Measurements from ENCODE around the gene PKD1L1. TPM values are rescaled to one million over a fixed set of nuclear protein-coding genes. Genes with fewer than 3 reads are reported as not detected.

Gene PKD1L1
- total RNA-seq, 2 experiments from 2014 or later, result 0.02 to 0.05 TPM

DNA sequence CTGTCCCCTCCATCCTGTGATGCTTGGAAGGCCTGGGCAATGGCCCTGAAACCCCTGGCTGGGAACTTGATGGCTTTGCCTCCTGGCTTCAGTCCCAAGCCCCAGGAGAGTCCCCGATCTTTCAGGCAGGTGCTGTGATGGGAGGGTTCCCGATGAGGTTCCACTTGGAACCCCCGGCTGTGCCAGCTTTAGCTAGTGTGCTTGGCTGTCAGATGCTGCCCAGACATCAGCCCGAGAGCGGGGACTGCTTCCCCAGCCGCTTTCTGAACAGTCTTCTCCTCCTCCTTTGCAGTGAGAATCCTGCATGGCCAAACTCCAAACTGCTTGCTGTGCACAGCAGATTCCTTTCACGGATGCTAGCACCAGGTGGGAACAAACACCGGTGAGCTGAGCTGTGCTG, 58.1 kb downstream of the PKD1L1 start:
- no peaks in the 10 kb centered on the region for H3K4me1 Mint-ChIP-seq (ENCODE audit: low read depth)
- intact Hi-C loops (cut with micrococcal nuclease), result no loop called here
- no peak for DNase-seq
- CTCF ChIA-PET, result no interaction called here
- no peaks in the 10 kb centered on the region for H3K36me3 Mint-ChIP-seq (ENCODE audit: low read depth)
- no peaks in the 10 kb centered on the region for H3K27me3 Mint-ChIP-seq (ENCODE audit: low read depth)
- H3K9me3 Mint-ChIP-seq, result no peaks in the 10 kb centered on the region
- H3K4me3 Mint-ChIP-seq, result no peak overlapping the region
- H3K27ac Mint-ChIP-seq, result no peak overlapping the region

DNA sequence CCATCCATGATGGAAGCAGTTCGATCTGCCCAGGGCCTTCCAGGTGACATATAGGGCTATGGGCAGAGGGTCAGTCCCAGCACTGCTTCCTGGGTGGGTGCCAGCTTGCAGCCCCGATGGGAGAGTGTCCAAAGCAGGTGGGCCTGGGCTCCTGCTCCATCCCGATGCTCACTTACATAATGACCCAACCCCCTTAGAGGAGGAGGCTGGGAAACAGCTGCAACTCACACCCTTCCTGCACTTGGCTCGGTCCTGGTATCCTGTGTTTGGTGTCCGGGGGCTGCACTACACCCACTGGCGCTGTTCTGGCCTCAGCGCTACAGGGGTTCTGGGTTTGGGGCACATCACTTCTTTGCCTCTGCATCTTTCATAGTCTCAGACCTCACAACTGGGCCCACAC, 58.5 kb downstream of the PKD1L1 start:
- CTCF ChIA-PET, result no interaction called here
- Mint-ChIP-seq H3K9me3 (no peaks in the 10 kb centered on the region), H3K27me3 (ENCODE audit: low read depth) (no peaks in the 10 kb centered on the region), H3K4me3 (no peak overlapping the region), H3K36me3 (ENCODE audit: low read depth) (no peaks in the 10 kb centered on the region), H3K27ac (no peak overlapping the region), H3K4me1 (ENCODE audit: low read depth) (no peaks in the 10 kb centered on the region)
- intact Hi-C loops (cut with micrococcal nuclease), result no loop called here
- DNase-seq, result no peak

DNA sequence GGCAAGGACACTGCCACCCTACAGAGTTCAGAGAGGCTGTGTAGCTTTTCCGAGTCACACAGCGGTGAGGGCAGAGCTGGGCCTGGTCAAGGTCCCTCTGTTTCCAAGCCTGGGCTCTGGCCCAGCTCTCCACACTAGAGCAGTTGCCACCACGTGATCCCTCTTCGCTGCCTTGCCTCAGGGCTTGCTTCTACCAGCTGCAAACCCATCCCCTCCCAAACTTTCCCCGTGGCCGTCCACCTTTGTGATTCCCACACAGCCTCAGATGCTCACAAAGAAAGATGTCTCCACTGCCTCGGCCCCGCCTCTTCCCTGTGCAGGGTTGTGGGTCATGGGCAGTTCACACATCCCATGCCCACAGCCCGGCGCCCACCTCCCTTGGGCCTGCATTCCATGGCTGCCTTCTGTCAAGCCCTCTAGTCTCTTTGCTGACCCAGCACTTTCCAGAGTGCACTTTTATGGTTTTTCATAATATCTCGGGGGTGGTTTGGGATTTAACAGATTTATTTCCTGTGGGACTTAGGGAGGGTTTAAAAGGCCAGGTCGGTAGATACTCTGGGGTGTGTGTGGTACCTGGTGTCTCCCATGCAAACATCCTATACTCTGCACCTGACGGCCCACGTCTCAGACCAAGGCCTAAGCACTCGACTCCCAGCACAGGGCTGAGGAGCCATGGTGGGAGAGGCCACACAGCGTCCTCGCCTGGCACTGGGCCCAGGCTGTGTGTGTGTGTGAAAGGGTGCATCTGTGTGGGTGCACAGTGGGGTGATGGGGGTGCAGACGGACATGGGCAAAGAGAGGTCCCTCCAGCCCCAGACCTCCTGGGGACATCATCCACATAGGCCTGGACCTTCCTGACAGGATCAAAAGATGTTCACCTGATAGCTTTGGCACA, 59.6 kb downstream of the PKD1L1 start:
- H3K36me3 Mint-ChIP-seq (ENCODE audit: low read depth), result no peaks in the 10 kb centered on the region
- H3K4me3 Mint-ChIP-seq, result no peak overlapping the region
- H3K9me3 Mint-ChIP-seq, result no peaks in the 10 kb centered on the region
- intact Hi-C loops (cut with micrococcal nuclease), result no loop called here
- no peak overlapping the region for H3K27ac Mint-ChIP-seq
- CTCF ChIA-PET, result interaction anchor here (1.3 kb wide), 1 partner anchor 14 kb away, joined by 3 read pairs; no protein-coding TSS in a partner anchor
- no peaks in the 10 kb centered on the region for H3K4me1 Mint-ChIP-seq (ENCODE audit: low read depth)
- no peaks in the 10 kb centered on the region for H3K27me3 Mint-ChIP-seq (ENCODE audit: low read depth)
- no peak for DNase-seq

DNA sequence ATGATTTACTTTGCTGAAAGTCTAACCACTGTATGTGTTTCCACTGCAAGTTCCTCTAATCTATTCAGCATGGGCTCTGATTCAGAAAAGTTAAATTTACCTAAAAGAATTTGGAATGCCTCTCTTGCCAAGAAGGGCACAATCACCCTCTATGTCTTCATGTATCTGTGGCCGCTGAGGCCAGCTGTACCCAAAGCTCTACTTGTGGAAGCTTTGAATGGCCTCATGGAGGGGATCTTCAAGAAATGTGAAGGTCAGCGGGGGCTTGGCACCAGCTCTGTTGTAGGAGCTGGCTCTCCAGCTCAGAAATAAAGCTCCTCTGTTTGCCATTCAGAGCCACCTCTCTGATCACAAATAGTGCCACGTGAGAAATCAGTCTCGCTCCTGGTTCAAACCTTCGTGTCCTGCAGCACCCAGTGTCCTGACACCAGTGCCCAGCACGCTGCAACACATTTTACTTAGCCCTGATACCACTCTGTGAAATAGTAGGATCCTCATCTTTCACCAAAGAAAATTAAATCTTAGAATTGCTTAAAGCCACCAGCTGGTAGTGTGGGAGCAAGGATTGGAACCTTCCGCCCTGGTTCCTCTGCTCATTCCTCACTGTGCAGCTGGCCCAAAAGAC, 61.1 kb downstream of the PKD1L1 start:
- no peak overlapping the region for H3K27ac Mint-ChIP-seq
- CTCF ChIA-PET, result interaction anchor here (1.3 kb wide), 1 partner anchor 12 kb away, joined by 3 read pairs; no protein-coding TSS in a partner anchor
- H3K27me3 Mint-ChIP-seq (ENCODE audit: low read depth), result no peaks in the 10 kb centered on the region
- no peaks in the 10 kb centered on the region for H3K36me3 Mint-ChIP-seq (ENCODE audit: low read depth)
- H3K9me3 Mint-ChIP-seq, result no peaks in the 10 kb centered on the region
- H3K4me3 Mint-ChIP-seq, result no peak overlapping the region
- intact Hi-C loops (cut with micrococcal nuclease), result no loop called here
- H3K4me1 Mint-ChIP-seq (ENCODE audit: low read depth), result no peaks in the 10 kb centered on the region
- DNase-seq, result no peak

DNA sequence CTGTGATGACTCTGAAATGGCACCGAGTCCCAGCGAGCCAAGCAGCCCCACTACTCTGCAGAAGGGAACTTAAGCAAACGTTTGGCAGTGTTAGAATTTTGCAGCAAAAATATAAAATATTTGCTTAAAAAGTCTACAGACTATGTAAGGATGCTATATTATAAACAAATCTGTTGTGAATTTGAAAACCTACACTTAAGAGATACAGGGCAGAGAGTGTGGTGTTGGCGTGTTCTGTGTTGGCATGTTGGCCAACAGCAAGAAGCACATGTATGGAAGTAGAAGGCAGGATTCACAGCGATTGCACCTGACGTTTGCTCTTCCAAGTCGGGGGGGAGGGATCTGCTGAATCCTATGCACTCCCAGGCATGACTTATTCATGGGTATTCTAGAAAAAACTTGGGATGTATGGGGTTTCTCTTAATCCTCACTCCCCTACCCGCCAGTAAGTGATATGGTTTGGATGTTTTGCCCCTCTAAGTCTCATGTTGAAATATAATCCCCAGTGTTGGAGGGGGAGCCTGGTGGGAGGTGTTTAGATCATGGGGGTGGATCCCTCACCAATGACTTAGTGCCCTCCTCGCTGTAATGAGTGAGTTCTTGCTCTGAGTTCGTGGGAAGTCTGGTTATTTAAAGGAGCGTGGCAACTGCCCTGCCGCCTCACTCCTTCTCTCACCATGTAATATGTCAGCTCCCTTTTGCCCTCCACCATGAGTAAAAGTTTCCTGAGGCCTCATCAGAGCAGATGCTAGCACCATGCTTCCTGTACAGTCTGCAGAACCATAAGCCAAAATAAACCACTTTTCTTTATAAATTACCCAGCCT, 62.1 kb downstream of the PKD1L1 start:
- CTCF ChIA-PET, result no interaction called here
- Mint-ChIP-seq H3K9me3 (no peaks in the 10 kb centered on the region), H3K27ac (no peak overlapping the region), H3K27me3 (ENCODE audit: low read depth) (no peaks in the 10 kb centered on the region), H3K36me3 (ENCODE audit: low read depth) (no peaks in the 10 kb centered on the region), H3K4me1 (ENCODE audit: low read depth) (no peaks in the 10 kb centered on the region), H3K4me3 (no peak overlapping the region)
- intact Hi-C loops (cut with micrococcal nuclease), result no loop called here
- DNase-seq, result no peak

DNA sequence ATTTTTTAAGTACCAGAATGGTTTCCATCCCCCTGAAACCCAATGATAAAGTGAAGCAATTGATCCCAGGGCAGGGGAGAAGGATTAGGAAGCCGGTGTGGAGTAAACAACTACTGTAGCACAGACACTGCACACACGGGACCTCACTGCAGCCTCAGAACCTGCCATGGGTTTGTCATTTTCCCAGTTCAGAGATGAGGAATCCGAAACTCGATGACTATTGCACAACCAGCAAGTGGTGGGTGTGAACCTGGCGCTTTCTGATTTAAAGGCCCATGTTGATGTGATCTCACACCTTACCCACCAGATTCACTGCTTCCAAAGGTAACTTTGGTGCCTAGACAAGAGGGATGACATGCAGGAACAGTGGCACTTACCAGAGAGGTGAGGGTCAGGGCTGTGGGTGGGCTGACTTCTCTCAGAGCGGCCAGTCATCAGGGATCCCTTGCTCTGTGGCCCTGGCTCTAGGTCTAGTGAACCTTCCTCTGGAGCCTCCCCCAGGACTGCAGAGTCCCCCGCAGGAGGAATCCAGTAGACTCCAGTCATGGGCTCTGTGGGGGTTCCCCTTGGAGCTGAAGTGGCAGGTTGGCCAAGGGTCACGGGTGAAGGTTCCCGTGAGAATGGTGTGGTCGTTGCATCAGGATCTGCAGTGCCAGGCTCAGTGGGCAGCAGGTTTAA, 62.8 kb downstream of the PKD1L1 start:
- intact Hi-C loops (cut with micrococcal nuclease), result no loop called here
- Mint-ChIP-seq H3K27ac (no peak overlapping the region), H3K9me3 (no peaks in the 10 kb centered on the region), H3K4me3 (no peak overlapping the region), H3K27me3 (ENCODE audit: low read depth) (no peaks in the 10 kb centered on the region), H3K36me3 (ENCODE audit: low read depth) (no peaks in the 10 kb centered on the region), H3K4me1 (ENCODE audit: low read depth) (no peaks in the 10 kb centered on the region)
- peak; percentile 11 for DNase-seq
- CTCF ChIA-PET, result no interaction called here

DNA sequence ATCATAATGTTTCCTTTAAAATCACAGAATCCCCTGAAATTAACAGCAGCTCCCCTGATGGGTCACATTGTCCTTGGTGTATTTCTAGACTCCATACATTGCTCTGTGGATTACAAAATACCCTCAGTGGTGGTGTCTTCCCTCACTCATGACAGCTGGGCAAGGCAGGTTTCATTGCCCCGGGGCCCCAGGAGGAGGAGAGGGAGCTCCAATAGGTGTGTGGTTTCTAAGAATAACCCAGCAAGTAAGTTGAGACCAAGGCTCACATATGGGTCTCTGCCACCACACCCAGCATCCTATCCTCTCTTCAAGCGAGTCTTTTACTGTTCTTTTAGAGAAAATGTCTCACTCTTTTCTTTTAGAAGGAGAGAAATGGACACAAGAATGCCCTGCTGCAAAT, 63.6 kb downstream of the PKD1L1 start:
- intact Hi-C loops (cut with micrococcal nuclease), result no loop called here
- H3K9me3 Mint-ChIP-seq, result no peaks in the 10 kb centered on the region
- no peak overlapping the region for H3K27ac Mint-ChIP-seq
- CTCF ChIA-PET, result no interaction called here
- no peak for DNase-seq
- H3K4me3 Mint-ChIP-seq, result no peak overlapping the region
- no peaks in the 10 kb centered on the region for H3K36me3 Mint-ChIP-seq (ENCODE audit: low read depth)
- H3K27me3 Mint-ChIP-seq (ENCODE audit: low read depth), result no peaks in the 10 kb centered on the region
- H3K4me1 Mint-ChIP-seq (ENCODE audit: low read depth), result no peaks in the 10 kb centered on the region

DNA sequence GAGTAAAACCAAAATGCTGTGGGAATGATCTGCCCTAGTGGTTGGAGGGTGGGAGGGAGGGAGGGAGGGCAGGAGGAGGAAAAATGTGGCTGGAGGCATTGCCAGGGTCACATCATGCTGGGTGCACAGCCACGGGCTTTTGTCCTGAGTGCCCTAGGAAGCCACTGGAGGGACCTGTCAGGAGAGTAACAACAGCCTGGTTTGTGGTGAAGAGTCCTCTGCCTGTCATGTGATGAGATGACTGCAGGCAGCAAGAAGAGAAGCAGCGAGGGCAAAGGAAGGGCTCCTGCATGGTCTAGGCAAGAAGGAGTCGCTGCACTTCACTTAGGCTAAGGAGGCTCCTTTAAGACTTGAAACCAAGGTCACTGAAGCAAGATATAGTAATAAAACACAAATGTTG, 65.6 kb downstream of the PKD1L1 start:
- Mint-ChIP-seq H3K36me3 (ENCODE audit: low read depth) (no peaks in the 10 kb centered on the region), H3K9me3 (no peaks in the 10 kb centered on the region), H3K27me3 (ENCODE audit: low read depth) (no peaks in the 10 kb centered on the region), H3K4me3 (no peak overlapping the region), H3K4me1 (ENCODE audit: low read depth) (no peaks in the 10 kb centered on the region), H3K27ac (no peak overlapping the region)
- DNase-seq, result no peak
- intact Hi-C loops (cut with micrococcal nuclease), result no loop called here
- CTCF ChIA-PET, result no interaction called here

DNA sequence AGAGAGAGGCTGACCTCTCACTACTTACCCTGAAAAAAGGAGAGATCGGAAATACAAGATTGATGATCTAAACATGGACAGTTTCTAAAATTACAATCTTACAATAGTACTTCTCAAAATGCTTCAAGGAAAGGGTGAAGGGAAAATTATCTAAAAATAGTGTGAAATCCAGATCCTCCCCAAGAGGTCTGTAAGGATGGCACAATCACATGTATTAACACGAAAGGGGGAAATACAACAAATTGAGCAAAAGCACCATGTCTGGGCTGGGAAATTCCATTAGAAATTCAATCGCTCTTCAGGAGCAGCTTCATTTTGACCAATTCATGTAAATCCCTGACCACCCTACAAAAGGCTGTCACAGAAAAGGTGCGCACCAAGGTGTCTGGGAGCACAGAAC, 67.0 kb downstream of the PKD1L1 start:
- Mint-ChIP-seq H3K9me3 (no peaks in the 10 kb centered on the region), H3K4me1 (ENCODE audit: low read depth) (no peaks in the 10 kb centered on the region), H3K27me3 (ENCODE audit: low read depth) (no peaks in the 10 kb centered on the region), H3K27ac (no peak overlapping the region), H3K4me3 (no peak overlapping the region), H3K36me3 (ENCODE audit: low read depth) (no peaks in the 10 kb centered on the region)
- DNase-seq, result no peak
- intact Hi-C loops (cut with micrococcal nuclease), result no loop called here
- CTCF ChIA-PET, result no interaction called here

DNA sequence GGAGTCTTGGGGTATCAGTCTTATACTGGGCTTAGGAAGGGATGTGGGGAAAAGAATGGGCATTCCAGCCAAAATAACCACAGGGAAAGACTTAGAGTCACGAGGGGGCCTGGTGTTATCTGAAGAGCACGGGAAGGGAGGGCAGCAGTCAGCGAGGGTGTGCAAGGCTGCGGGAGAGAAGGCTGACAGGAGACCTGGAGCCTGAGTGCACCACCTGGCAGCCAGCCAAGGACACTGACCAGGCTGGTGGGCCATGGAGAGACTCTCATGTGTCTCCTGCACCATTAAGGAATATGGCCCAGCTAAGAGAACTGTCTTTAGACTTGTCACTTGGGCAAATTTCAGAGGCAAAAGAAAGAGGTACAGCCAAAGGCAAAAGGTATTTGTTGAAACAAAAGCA, 69.6 kb downstream of the PKD1L1 start:
- no peak for DNase-seq
- Mint-ChIP-seq H3K36me3 (ENCODE audit: low read depth) (no peaks in the 10 kb centered on the region), H3K4me1 (ENCODE audit: low read depth) (no peaks in the 10 kb centered on the region), H3K27me3 (ENCODE audit: low read depth) (no peaks in the 10 kb centered on the region), H3K9me3 (no peaks in the 10 kb centered on the region), H3K4me3 (no peak overlapping the region), H3K27ac (peak overlapping the region; percentile 11)
- intact Hi-C loops (cut with micrococcal nuclease), result loop anchor here (10.0 kb wide), 1 partner anchor 236 kb away; no protein-coding TSS in a partner anchor
- CTCF ChIA-PET, result no interaction called here

DNA sequence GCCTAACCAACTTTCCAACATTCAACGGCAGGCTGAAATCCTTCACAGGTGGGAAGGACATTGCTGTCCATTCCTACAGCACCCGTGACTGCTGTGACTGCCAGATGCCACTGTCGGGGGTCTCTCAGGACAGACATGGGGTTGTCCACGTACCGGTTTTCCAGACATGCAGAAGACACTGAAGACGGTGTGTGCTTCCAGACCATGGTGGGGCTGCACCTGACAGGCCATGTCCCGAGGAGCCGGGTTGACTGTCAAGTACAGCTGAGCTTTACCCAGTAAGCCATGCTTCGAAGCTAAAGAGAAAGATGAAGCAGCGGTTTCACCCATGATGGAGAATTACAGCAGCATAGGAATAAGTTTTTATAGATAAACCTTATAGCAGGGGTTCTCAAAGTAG, 70.9 kb downstream of the PKD1L1 start:
- no peaks in the 10 kb centered on the region for H3K4me1 Mint-ChIP-seq (ENCODE audit: low read depth)
- no peak overlapping the region for H3K27ac Mint-ChIP-seq
- no peaks in the 10 kb centered on the region for H3K9me3 Mint-ChIP-seq
- no peaks in the 10 kb centered on the region for H3K27me3 Mint-ChIP-seq (ENCODE audit: low read depth)
- H3K4me3 Mint-ChIP-seq, result no peak overlapping the region
- CTCF ChIA-PET, result no interaction called here
- intact Hi-C loops (cut with micrococcal nuclease), result loop anchor here (10.0 kb wide), 1 partner anchor 237 kb away; no protein-coding TSS in a partner anchor
- H3K36me3 Mint-ChIP-seq (ENCODE audit: low read depth), result no peaks in the 10 kb centered on the region
- no peak for DNase-seq
